ENCODE results near the gene ALKBH5.
A peak's percentile ranks its signal among the peaks of the same experiment; 100 is the strongest.
"Not testable (repeated sequence)": the region's sequence is repeated elsewhere in the genome, so short reads cannot be mapped to it uniquely, and the experiment has no call there.

Gene ALKBH5

DNA sequence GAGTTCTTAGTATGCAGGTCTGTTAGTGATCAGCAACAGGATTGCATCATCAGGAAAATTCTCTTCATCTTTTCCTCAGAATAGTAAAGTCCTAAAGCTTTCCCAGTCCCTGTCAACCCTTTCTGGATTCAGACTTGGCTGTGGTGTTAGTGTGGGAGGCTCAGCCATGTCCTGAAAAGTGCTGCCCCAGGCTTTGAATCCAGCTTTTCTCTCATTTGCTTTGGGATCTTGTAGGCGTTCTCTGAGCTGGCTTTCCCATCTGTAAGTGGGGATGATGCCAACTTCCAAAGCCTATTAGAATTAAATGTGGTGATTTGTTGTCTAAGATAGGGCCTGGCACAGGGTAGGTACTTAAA is 3.0 kb downstream of the ALKBH5 start:
- DNase-seq: no peak

DNA sequence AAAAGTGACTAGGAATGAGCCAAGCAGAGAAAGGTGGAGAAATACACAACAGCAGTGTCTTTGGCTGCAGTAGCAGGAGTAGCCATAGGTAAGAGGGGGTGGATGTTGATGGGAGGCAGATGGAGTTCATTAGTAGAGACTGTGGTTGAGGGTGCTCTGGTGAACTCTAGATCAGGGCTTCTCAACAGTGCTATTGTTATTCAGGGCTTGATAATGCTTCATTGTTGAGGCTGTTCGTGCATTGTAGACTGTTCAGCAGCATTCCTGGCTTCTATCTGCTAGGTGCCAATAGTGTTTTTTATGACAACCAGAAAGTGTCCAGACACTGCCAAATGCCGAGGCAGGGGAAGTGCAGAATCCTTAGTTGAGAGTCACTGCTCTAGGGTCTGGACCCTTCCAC is 3.6 kb downstream of the ALKBH5 start:
- DNase-seq: no peak

- DNase-seq: no peak
Measured at GRCh38 chr17:18187821-18188761, 4.5 kb downstream of the ALKBH5 start.

DNA sequence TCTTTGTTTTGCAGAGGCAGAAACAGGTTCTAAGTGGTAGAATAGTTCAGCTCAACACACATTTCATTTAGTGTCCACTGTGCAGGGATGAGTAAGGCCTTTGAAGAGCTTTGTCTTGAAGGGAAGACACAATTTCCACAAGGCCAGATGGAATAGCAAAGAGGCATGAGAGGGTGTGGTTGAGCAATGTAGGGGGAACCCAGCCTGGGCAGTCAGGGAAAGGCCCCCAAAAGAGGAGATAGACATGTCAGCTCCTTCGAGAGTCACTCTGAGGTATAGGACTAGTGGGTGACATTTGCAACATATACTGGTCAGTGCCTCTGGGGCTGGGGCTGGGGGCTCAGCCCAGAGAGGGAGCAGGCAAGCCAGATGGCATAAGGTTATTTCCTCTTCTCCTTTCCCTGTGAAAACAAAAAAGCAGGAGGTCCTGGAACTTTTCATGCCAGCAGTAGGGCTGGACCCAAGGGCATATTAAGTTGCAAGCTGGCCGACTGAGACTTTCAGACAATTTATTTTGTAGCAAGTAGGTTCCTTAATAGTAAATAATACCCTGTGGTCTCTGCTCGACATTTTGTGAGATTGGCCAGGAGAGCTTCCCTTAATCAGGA is 7.1 kb downstream of the ALKBH5 start:
- no peak for DNase-seq

DNA sequence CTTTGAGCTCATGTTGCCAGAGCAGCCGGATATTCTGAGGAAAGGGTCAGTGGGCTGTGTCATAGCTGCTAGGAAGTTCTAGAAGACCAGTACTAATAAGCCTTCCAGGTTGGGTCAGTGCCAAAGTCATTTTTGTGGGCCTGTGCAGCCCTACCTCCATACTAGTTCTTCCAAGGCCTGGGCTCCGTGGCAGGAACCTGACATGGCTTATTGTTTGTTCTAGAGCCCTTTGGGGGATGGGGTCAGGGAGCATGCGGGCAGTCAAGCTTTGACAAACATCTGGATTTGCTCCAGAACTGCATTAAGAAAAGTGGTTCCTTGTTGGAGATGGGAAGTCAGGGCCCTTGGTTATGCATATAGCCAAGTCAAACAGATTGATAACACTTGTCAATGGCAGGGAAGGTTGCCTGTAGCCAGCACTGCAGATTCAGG is 7.6 kb downstream of the ALKBH5 start:
- DNase-seq: no peak

GRCh38 chr17:18191967-18192366 is 8.3 kb downstream of the ALKBH5 start:
- DNase-seq: no peak

DNA sequence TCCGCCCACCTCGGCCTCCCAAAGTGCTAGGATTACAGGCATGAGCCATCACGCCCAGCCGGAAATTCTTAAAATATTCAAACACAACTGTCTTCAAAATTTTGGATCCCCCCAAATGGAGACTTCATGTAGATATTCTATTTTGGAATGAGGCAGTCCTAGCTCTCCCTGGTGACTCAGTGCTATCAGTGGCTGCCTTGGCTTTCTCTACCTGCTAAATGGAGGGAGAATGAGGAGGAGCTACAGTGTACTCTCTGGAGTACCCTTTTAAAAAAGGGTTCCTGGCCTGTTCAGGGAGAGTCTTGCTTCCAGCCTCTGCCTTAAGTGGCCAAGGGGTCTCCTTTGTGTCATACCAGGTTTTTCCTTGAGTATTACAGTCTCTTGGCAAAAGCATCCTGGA is 10.8 kb downstream of the ALKBH5 start:
- no peak for DNase-seq

DNA sequence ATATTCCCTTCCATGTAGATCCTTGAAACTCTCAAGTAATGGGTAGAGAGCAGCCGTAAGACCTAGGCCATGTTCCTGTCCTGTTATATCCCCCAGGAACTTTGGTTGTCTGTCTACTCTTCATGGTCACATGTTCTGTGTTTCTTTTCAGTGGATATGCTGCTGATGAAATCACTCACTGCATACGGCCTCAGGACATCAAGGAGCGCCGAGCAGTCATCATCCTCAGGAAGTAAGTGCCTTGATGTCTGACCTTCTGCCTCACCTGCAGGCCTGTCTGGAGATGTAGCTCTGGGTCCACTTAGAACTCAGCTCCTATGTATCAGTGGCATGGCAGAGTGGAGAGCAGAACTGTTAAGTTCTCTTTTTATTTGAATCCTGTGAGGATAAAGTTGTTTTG is 11.2 kb downstream of the ALKBH5 start:
- no peak for DNase-seq

- no peak for DNase-seq
Measured at GRCh38 chr17:18195246-18195645, 11.6 kb downstream of the ALKBH5 start.

- DNase-seq: no peak
Measured at GRCh38 chr17:18197535-18198194, 14.0 kb downstream of the ALKBH5 start.

DNA sequence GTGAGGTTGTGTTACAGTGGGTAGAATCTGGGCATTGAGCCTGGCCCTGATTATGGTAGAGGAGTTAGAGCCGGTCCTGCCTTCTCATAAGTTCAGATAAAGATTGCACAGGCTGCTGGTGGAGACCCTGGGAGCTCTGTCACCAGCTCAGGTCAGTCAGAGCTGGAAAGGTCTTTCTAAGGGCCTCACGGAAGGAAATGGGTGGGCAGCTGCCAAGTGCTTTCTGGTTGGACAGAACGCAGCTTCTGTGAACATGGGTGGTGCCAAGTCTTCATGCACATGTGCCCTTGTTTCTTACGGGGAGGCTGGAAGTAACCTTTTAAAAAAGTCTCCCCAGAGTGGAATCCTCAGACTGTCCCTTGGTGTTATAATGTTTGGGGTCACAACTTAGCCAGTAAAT is 14.9 kb downstream of the ALKBH5 start:
- DNase-seq: no peak

GRCh38 chr17:18201108-18201507 is 17.5 kb downstream of the ALKBH5 start:
- DNase-seq: no peak

DNA sequence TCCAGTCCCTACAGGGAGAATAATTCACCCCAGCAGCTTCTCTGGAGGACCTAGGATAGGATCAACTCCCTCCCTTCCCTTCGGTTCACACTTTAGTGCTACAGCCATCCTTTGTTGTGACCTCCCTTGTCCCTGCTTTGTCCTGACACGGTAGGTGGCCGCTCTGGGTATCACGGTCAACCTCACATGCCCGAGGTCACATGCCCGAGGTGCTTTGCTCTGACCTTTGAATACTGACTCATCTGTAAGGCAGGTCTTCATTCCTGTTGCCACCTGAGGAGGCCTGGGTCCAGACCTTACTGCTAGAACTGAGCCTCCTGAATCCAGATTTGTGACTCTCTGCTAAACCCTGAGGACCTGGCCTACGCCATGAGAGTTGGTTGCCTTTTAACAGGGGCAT is 19.7 kb downstream of the ALKBH5 start:
- DNase-seq: no peak

DNA sequence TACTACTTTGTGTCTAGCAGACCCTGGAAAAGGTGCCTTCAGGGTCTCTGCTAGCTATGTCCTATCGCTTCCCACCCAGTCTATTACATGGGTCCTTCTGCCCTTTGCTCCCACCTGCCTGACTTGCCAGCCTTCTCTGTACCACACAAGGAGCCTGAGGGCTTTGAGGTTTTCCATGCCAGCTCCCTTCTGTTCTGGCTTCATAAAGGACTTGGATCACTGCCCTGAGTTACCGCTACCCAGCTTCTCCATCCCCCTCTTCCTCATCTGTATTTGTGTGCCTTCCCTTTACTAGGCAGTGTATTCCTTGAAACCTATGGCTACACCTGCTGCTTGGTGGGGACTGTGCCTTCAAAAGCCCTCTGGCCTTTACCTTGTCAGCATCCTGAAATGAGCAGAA is 22.2 kb downstream of the ALKBH5 start:
- no peak for DNase-seq

- no peak for DNase-seq
Measured at GRCh38 chr17:18206962-18207361, 23.3 kb downstream of the ALKBH5 start.

DNA sequence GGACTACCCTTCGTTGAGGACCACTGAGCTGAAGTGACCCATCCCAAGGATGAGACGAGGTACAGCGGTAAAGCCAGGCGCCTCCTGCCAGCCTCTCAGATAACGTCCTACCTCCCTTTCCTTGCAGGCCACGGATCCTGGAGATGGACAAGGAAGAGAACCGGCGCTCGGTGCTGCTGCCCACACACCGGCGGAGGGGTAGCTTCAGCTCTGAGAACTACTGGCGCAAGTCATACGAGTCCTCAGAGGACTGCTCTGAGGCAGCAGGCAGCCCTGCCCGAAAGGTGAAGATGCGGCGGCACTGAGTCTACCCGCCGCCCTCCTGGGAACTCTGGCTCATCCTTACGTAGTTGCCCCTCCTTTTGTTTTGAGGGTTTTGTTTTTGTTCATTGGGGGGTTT is 24.5 kb downstream of the ALKBH5 start:
- no peak for DNase-seq

GRCh38 chr17:18213666-18214270 is 30.1 kb downstream of the ALKBH5 start:
- DNase-seq: no peak

DNA sequence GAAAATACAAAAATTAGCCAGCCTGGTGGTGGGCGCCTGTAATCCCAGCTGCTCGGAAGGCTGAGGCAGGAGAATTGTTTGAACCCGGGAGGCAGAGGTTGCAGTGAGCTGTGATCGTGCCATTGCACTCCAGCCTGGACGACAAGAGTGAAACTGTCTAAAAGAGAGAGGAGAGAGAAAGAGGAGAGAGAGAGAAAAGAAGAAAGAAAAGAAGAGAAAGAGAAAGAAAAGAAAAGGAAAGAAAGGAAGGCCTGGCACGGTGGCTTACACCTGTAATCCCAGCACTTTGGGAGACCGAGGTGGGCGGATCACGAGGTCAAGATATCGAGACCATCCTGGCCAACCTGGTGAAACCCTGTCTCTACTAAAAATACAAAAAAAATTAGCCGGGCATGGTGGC is 33.3 kb downstream of the ALKBH5 start:
- DNase-seq: not testable (repeated sequence)

DNA sequence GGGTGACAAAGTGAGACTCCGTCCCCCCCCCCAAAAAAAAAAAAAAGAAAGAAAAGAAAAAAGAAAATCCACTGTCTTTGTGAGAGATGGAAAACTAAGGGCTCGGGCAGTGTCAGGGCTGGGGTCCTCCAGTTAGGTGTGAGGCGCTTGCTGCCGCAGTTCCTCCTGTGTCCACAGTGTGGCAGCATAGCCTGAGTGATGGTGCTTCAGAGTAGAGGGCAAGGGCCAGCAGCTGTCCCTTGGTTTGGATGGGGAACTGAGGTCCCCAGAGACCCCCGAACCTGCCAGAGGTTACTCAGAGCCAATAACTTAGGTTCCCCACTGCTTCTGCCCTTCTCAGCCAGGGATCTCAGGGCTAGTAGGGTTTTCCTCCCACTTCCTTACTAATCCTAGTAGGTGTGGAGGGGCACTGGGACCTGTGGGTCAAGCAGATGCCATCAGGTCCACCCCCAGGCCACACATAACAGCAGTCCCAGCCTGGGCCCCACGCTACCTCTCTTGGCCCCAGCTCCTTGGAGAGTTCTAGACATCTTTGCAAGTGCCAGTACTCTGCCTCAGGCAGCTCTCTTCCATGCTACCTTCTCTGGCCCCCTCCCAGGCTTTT is 33.9 kb downstream of the ALKBH5 start:
- peak; percentile 26 to 66 (median 53) for DNase-seq

DNA sequence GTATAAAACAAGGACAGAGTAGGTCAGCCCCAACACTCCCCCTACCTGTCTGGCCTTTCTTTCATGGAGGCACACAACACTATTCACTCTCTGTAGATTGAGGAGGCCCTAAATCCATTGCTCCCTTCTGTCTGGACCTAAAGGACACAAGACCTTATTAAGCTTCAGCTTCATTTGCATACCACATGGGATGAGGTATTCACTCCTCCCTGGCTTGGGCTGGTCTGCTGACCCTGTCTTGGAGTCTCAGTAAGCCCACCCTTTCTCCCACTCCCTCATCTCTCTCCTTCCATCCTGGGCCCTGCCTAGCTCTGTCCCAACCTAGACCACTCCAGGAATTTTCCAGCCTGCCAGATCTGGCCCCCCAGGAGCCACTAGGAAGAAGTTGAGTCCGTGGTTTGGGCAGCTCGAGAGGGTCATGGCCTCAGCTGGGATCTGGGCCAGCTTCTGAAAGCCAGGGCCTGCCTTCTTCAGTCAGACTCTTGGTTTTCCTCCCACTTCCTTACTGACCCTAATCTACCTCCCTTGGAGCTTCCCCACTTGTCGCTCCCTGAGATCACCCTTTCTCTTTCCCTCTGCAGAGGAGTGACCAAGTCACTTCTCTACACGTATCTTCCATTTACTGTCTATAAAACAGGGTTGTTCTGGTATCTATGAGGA is 35.3 kb downstream of the ALKBH5 start:
- DNase-seq: no peak

DNA sequence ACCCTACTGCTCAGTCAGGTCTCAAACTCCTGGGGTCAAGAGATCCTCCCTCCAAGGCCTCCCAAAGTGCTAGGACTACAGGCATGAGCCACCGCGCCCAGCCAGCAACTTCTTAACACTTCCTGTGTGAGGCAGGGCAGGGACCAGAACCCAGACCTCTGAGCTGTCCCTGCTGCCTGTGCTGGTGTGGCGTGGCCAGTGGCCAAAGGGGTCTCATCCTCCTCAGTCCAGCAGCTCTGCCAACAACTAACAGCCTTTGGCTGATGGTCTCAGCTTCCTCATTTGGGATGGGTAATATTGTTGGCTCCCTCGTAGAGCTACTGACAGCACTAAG is 40.4 kb downstream of the ALKBH5 start:
- DNase-seq: no peak

DNA sequence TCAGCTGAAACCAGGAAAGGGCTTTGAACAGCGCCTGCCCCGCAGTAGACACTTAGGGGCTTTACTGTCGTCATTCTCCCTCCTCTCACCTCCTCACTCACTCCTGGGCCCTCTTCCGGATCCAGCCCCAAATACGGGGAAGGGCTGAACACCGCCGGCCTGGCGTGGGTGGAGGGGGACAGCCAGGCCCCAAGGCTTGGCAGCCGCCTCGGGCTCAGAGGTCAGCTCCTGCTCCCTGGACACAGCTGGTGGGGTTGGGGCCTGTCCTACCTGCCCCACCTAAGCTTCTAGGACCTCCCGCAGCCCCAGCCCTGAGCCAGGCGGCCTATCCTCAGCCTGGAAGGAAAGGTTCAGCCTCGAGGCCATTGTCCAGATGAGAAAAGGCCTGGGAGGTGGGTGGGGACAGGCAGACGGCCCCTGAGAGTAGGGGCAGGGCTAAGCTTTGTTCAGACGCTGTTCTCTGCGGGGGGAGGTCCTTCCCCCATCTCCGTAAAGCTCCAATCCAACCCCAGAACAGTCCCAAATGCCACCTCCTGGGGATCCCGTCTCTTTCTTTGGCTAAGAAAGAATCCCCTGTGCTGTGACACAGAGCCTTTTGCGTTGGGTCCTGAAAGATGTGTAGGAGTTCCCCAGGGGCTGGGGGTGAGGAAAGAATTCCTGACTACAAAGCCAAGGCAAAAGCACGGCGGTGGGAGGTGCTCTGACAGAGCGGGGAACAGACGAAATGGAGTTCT is 40.9 kb downstream of the ALKBH5 start:
- no peak for DNase-seq
